ENCODE measurements around the gene CAP2. TPM values are rescaled to one million over a fixed set of nuclear protein-coding genes. Genes with fewer than 3 reads are reported as not detected.

The CAP2 gene
- total RNA-seq, 4 donors from 2014 or later, result 11.8 to 27.6 (median 15.0) TPM

DNA sequence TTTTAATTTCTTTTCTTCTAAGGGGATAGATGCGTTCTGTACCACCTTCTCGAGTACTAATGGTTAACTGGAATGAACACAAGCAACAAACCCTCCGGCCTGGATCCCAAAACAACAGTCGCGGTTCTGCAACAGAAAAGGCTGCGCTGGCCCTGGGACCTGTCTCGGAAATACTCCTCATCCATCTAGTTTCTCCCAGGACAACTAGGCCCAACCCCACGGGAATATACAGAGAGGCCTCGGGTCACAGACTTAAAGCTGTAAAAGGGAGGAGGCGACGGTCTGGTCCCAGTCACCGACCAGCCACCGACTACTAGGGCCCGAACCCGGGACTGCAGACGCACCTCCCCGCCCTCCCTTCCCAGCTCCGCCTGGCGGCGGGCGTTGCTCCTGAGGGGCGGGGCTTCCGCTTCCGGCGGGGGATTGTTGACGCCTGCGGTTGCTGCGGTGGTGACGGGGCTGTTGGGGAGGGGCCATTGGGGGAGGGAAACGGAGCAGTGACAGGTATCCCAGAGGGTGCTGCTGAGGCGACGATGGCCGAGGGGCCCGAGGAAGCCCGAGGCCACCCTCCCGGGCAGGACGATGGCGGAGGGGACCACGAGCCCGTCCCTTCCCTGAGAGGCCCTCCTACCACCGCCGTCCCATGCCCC, 206.6 kb downstream of the CAP2 start, which contains the start of gene FAM8A1:
TSS of gene FAM8A1 (plus strand) at position 426 of the 650 bp plus-strand sequence. CDS start at position 534, 108 bp downstream.
- H3K27me3 ChIP-seq, result no peaks in the 10 kb centered on the region
- intact Hi-C loops (cut with DNase I; ENCODE audit: low total_unique reads), result no loop called here
- TF ChIP-seq POLR2A (IDR thresholded peaks at IDR 0.05) (peak; percentile 81 to 87), CTCF (IDR thresholded peaks at IDR 0.05) (peak; percentile 52 to 82 (median 70))
- H3K4me1 ChIP-seq, result no peaks in the 10 kb centered on the region
- H3K27ac ChIP-seq, result peak within 1 kb of the TSS; percentile 95 to 98
- DNase-seq, result peak; percentile 95 to 96
- H3K36me3 ChIP-seq, result no peaks in the 10 kb centered on the region
- H3K4me3 ChIP-seq, result peak within 1 kb of the TSS; percentile 51 to 97
- no peaks in the 10 kb centered on the region for H3K9me3 ChIP-seq

GRCh38 chr6:17600527-17601385, 207.4 kb downstream of the CAP2 start:
- intact Hi-C loops (cut with DNase I; ENCODE audit: low total_unique reads), result no loop called here
- no peak for TF ChIP-seq CTCF (IDR thresholded peaks at IDR 0.05)
- TF ChIP-seq POLR2A (IDR thresholded peaks at IDR 0.05), result no peak
- no peaks in the 10 kb centered on the region for H3K27me3 ChIP-seq
- H3K9me3 ChIP-seq, result no peaks in the 10 kb centered on the region
- H3K4me3 ChIP-seq, result peak overlapping the region; percentile 51 to 97
- H3K4me1 ChIP-seq, result no peaks in the 10 kb centered on the region
- no peaks in the 10 kb centered on the region for H3K36me3 ChIP-seq
- H3K27ac ChIP-seq, result peak overlapping the region; percentile 95 to 98
- peak; percentile 45 to 47 for DNase-seq

DNA sequence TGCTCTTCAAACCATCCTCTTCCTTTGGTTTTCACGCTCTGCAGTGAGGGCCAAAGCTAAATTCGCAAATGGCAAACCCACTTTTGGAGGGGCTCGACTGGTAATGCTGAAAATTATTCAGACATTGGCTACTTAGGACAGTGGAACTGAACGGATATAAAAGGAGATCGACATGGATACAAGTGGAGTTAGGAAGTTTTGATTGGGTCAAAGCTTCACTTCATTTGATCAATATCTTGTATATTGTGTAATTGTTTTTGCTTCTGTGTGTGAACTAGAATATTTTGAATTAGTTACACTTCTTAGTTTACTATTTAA, 207.9 kb downstream of the CAP2 start:
- no peaks in the 10 kb centered on the region for H3K27me3 ChIP-seq
- peak overlapping the region; percentile 95 to 98 for H3K27ac ChIP-seq
- TF ChIP-seq CTCF (IDR thresholded peaks at IDR 0.05) (no peak), POLR2A (IDR thresholded peaks at IDR 0.05) (no peak)
- no peak for DNase-seq
- H3K36me3 ChIP-seq, result no peaks in the 10 kb centered on the region
- intact Hi-C loops (cut with DNase I; ENCODE audit: low total_unique reads), result no loop called here
- H3K4me3 ChIP-seq, result peak overlapping the region; percentile 51 to 97
- no peaks in the 10 kb centered on the region for H3K9me3 ChIP-seq
- no peaks in the 10 kb centered on the region for H3K4me1 ChIP-seq

GRCh38 chr6:17602888-17603287, 209.5 kb downstream of the CAP2 start:
- DNase-seq, result no peak
- H3K9me3 ChIP-seq, result no peaks in the 10 kb centered on the region
- H3K4me3 ChIP-seq, result no peak overlapping the region
- H3K27ac ChIP-seq, result no peak overlapping the region
- no peaks in the 10 kb centered on the region for H3K36me3 ChIP-seq
- intact Hi-C loops (cut with DNase I; ENCODE audit: low total_unique reads), result no loop called here
- H3K4me1 ChIP-seq, result no peaks in the 10 kb centered on the region
- TF ChIP-seq POLR2A (IDR thresholded peaks at IDR 0.05), result no peak
- TF ChIP-seq CTCF (IDR thresholded peaks at IDR 0.05), result no peak
- H3K27me3 ChIP-seq, result no peaks in the 10 kb centered on the region

GRCh38 chr6:17606606-17607005, 213.2 kb downstream of the CAP2 start:
- Histone ChIP-seq H3K4me3 (no peak overlapping the region), H3K36me3 (no peaks in the 10 kb centered on the region), H3K27me3 (no peaks in the 10 kb centered on the region), H3K9me3 (no peaks in the 10 kb centered on the region), H3K27ac (no peak overlapping the region), H3K4me1 (no peaks in the 10 kb centered on the region)
- DNase-seq, result no peak
- intact Hi-C loops (cut with DNase I; ENCODE audit: low total_unique reads), result no loop called here
- TF ChIP-seq CTCF (IDR thresholded peaks at IDR 0.05) (no peak), POLR2A (IDR thresholded peaks at IDR 0.05) (no peak)

Measured in uterus (tissue), 4 donors.